ENCODE data around the gene ACVR1. TPM values are rescaled to one million over a fixed set of nuclear protein-coding genes. Genes with fewer than 3 reads are reported as not detected.
A peak's percentile ranks its signal among the peaks of the same experiment; 100 is the strongest.

The ACVR1 gene
- total RNA-seq, 1 experiment from 2014 or later: 17.1 TPM

DNA sequence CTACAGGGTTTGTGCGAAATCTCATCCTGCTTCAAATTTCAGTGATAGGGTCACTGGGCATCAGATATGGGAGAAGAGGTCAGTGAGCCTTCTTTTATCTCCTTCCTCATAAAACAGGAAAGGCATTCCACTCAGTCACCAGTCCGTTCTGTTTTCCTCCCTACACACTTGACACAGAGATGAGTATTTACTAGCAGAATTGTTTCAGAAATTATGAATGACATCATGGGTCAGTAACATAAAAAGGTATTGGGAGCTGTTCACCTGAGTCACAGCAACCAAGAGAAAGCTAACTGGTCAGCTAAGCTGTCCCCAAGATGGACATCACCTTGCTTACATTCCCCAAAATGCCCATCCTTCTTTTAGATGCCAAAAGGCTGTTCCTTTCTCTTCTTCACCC is 96.3 kb downstream of the ACVR1 start:
- H3K27me3 ChIP-seq (replicated peaks; ENCODE audit: insufficient read depth, low read depth, low read length, poor library complexity): no peaks in the 10 kb centered on the region
- no peak for DNase-seq (ENCODE audit: low spot score)
- intact Hi-C loops (cut with micrococcal nuclease; ENCODE audit: unreplicated experiment): loop anchor here (2.0 to 10.0 kb wide), 4 partner anchors 97 to 973 kb away; partner anchors contain the start of gene ACVR1
- H3K4me3 ChIP-seq (ENCODE audit: low read depth, low read length, poor library complexity, severe bottlenecking): no peak overlapping the region
- H3K9me3 ChIP-seq (ENCODE audit: low read depth, low read length, poor library complexity, severe bottlenecking): no peaks in the 10 kb centered on the region
- POLR2A ChIA-PET (ENCODE audit: low non-redundant PET): no interaction called here
- peaks cover 6% of the 10 kb centered on the region for H3K36me3 ChIP-seq (ENCODE audit: insufficient read depth, low read length, poor library complexity, severe bottlenecking)
- peak overlapping the region; percentile 51 for H3K27ac ChIP-seq (ENCODE audit: low read depth, low read length, poor library complexity, severe bottlenecking)
- no TSS peak for BruUV-seq (replicated peaks)
- H3K4me1 ChIP-seq (ENCODE audit: insufficient read depth, low read length, poor library complexity, severe bottlenecking): peaks cover 35% of the 10 kb centered on the region
- no peak for TF ChIP-seq EZH2 (IDR thresholded peaks at IDR 0.05; ENCODE audit: borderline replicate concordance, low read depth, low read length, poor library complexity, severe bottlenecking)
- TF ChIP-seq, protein P1, sequence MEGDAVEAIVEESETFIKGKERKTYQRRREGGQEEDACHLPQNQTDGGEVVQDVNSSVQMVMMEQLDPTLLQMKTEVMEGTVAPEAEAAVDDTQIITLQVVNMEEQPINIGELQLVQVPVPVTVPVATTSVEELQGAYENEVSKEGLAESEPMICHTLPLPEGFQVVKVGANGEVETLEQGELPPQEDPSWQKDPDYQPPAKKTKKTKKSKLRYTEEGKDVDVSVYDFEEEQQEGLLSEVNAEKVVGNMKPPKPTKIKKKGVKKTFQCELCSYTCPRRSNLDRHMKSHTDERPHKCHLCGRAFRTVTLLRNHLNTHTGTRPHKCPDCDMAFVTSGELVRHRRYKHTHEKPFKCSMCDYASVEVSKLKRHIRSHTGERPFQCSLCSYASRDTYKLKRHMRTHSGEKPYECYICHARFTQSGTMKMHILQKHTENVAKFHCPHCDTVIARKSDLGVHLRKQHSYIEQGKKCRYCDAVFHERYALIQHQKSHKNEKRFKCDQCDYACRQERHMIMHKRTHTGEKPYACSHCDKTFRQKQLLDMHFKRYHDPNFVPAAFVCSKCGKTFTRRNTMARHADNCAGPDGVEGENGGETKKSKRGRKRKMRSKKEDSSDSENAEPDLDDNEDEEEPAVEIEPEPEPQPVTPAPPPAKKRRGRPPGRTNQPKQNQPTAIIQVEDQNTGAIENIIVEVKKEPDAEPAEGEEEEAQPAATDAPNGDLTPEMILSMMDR (conservative IDR thresholded peaks at IDR 0.05; ENCODE audit: low read depth, low read length): no peak
- CTCF ChIA-PET: no interaction called here

DNA sequence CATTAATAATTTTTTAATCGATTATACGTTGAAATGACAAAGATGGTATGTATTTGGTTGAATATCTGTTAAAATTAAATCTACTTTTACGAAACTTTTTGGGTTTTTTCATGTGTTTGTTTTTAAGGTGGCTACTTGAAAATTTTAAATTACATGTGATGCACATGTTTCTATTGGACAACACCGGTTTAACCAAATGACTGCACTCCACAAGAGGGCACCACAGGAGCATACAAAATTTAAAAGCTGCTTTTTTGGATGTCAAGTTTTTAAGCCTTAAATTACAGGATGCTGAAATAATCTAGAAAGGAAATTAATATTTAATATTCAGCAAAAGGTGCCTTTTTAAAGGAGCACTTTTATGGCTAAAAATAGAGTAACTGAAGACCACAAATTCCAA is 98.7 kb downstream of the ACVR1 start:
- intact Hi-C loops (cut with micrococcal nuclease; ENCODE audit: unreplicated experiment): loop anchor here (1.0 to 10.0 kb wide), 4 partner anchors 233 to 975 kb away; no protein-coding TSS in a partner anchor
- CTCF ChIA-PET: interaction anchor here (0.6 to 0.8 kb wide), 2 partner anchors 99 to 124 kb away, joined by 3 to 4 read pairs; no protein-coding TSS in a partner anchor
- Histone ChIP-seq H3K27ac (ENCODE audit: low read depth, low read length, poor library complexity, severe bottlenecking) (no peak overlapping the region), H3K27me3 (replicated peaks; ENCODE audit: insufficient read depth, low read depth, low read length, poor library complexity) (no peaks in the 10 kb centered on the region), H3K4me3 (ENCODE audit: low read depth, low read length, poor library complexity, severe bottlenecking) (no peak overlapping the region), H3K4me1 (ENCODE audit: insufficient read depth, low read length, poor library complexity, severe bottlenecking) (peaks cover 27% of the 10 kb centered on the region), H3K36me3 (ENCODE audit: insufficient read depth, low read length, poor library complexity, severe bottlenecking) (peaks cover 6% of the 10 kb centered on the region), H3K9me3 (ENCODE audit: low read depth, low read length, poor library complexity, severe bottlenecking) (no peaks in the 10 kb centered on the region)
- TF ChIP-seq, protein P1 (conservative IDR thresholded peaks at IDR 0.05; ENCODE audit: low read depth, low read length): peak; percentile 75
- no peak for TF ChIP-seq EZH2 (IDR thresholded peaks at IDR 0.05; ENCODE audit: borderline replicate concordance, low read depth, low read length, poor library complexity, severe bottlenecking)
- POLR2A ChIA-PET (ENCODE audit: low non-redundant PET): no interaction called here
- no TSS peak for BruUV-seq (replicated peaks)
- peak; percentile 70 for DNase-seq (ENCODE audit: low spot score)

DNA sequence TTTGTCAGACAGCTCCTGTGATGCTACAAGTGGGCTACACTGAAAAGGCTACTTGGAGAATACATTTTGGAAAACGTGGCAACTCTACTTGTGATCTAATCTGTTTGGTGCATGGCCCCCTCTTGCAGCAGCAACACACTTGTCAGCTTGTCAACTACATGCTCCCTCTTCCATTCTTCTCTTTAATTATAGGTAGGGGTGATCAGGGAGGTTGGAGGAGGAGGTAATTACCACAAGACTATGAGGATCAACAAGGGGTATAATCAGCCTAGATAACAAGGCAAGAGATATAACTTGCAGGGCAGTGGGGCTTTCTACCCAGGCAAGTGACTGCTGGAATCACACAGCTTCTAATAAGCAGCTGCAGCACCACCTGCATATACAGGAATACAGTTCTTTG is 104.9 kb downstream of the ACVR1 start:
- Histone ChIP-seq H3K9me3 (ENCODE audit: low read depth, low read length, poor library complexity, severe bottlenecking) (no peaks in the 10 kb centered on the region), H3K4me1 (ENCODE audit: insufficient read depth, low read length, poor library complexity, severe bottlenecking) (peaks cover 4% of the 10 kb centered on the region), H3K27ac (ENCODE audit: low read depth, low read length, poor library complexity, severe bottlenecking) (no peak overlapping the region), H3K4me3 (ENCODE audit: low read depth, low read length, poor library complexity, severe bottlenecking) (no peak overlapping the region), H3K36me3 (ENCODE audit: insufficient read depth, low read length, poor library complexity, severe bottlenecking) (peaks cover 3% of the 10 kb centered on the region), H3K27me3 (replicated peaks; ENCODE audit: insufficient read depth, low read depth, low read length, poor library complexity) (no peaks in the 10 kb centered on the region)
- TF ChIP-seq, protein P1 (conservative IDR thresholded peaks at IDR 0.05; ENCODE audit: low read depth, low read length): no peak
- TF ChIP-seq EZH2 (IDR thresholded peaks at IDR 0.05; ENCODE audit: borderline replicate concordance, low read depth, low read length, poor library complexity, severe bottlenecking): no peak
- BruUV-seq (replicated peaks): no TSS peak
- ChIA-PET POLR2A (ENCODE audit: low non-redundant PET) (no interaction called here), CTCF (no interaction called here)
- intact Hi-C loops (cut with micrococcal nuclease; ENCODE audit: unreplicated experiment): loop anchor here (10.0 kb wide), 1 partner anchor 466 kb away; no protein-coding TSS in a partner anchor
- DNase-seq (ENCODE audit: low spot score): no peak
